Stimulated activated CD8-positive, alpha-beta memory T cell treated with anti-CD3 and anti-CD28 coated beads, Interleukin-4, amount 100 ng/mL, for 48 hours (primary cell): Measurements from ENCODE around the gene MKLN1.
"Not testable (repeated sequence)": the region's sequence is repeated elsewhere in the genome, so short reads cannot be mapped to it uniquely, and the experiment has no call there.

ENCODE experiments used
- DNase-seq: peaks from one replicate; pipeline ENCODE4 v3.0.0-alpha.2; 2020

Gene MKLN1

GRCh38 chr7:131404226-131404911, 76.7 kb downstream of the MKLN1 start:
- DNase-seq, result no peak

- no peak for DNase-seq
These were observed 81.6 kb downstream of the MKLN1 start for GRCh38 chr7:131409129-131409766.

GRCh38 chr7:131412031-131412430, 84.4 kb downstream of the MKLN1 start:
- no peak for DNase-seq

GRCh38 chr7:131413711-131414110, 86.0 kb downstream of the MKLN1 start:
- DNase-seq, result no peak

DNA sequence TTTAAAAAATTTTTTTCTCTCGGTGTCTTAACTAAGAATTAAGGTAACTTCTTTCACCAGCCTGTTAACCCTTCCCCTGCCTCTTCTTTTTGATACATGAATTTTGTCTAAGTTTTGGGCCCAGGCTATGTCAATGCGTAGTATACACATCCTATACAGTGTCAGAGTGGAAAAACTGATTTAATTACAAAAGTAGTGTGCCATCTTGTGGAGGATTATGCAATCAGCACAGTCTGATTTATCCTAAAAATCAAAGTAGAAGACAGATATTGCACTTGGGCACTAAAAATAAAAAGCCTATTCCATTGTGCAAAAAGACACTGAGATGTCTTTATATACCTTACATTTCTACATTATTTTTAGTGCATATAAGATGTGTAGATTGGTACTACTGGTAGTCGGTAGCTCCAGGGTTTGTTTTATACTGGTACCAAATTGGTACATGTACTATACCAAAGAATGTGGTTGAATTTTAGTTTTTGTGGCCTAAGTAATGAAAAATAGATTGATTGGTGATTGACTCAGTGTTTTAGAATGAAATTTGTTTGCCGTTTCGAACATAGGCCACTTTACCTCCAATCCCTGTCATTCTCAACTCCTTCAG, 96.6 kb downstream of the MKLN1 start:
- DNase-seq, result no peak

DNA sequence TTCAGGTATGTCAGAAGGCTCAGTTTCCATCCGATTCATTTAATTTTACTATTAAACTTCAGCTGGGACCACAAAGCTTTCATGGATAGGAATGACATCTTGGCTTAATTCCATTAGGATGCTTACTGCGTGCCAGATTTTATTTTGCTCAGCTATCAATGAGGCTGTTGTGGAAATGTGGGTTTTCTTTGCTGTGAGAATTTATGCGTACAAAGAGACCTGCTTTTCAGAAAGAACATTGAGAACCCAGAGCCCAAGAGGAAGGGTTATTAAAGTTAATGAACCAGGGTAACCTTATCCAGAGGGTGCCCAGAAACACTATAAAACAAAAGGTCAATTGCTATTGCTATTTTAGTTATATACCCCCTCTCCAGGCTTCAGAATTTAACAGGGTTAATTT, 98.3 kb downstream of the MKLN1 start:
- no peak for DNase-seq

GRCh38 chr7:131430826-131431225, 103.2 kb downstream of the MKLN1 start:
- DNase-seq, result not testable (repeated sequence)

- DNase-seq, result no peak
These were observed 103.6 kb downstream of the MKLN1 start for GRCh38 chr7:131431289-131431688.

DNA sequence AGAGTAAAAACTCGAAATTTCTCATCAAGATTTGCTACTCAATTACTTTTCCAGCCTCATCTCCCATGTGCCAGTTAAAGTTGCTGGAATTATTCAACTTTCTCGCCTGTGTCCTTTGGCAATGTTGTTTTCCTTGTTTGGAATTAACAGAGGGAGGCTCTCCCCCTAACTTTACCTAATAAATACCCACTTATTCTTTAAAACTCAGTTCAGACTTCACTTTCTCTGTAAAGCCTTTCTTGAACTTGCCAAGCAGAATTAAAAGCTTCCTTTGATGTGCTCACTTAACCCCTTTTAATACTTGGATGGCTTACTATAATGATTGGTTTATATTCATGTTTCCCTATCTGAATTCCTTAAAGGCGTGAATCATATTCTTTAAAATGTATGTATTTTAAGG, 104.1 kb downstream of the MKLN1 start:
- no peak for DNase-seq

DNA sequence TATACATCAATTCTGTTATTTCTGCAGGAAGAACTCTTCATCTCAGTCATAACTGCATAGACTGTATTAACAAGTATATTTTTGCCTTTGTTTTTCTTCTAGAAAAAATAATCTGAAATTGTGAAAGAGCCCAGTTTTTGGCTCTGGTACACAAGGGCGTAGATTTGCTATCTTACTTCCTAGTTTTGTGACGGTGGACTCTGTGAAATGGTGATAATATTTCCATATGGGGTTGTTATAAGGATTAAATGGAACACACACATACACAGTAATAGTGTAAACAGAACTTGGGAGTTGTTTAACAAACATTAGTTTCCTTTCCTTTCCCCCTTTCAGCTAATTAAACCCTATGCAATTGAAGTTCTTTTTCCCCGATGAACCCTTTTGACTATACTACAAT, 108.7 kb downstream of the MKLN1 start:
- no peak for DNase-seq

DNA sequence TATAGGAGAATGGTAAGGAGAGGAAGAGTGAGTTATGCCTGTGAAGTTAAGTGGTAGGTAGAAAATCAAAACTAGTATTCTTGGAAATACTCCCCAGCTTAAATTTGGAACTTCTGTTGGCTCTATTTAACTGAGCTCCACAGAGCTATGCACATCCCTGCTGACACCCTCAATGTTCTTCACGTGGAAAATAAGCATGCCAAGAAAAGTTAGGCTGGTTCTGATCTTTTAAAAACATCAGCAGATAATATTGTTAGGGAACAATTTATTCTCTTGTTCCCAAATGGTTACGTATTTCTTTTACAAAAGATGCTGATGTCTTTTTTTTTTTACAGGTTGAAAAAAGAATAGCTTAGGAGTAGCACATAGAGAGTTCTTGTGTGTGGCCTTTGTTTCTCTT, 111.3 kb downstream of the MKLN1 start:
- DNase-seq, result no peak

DNA sequence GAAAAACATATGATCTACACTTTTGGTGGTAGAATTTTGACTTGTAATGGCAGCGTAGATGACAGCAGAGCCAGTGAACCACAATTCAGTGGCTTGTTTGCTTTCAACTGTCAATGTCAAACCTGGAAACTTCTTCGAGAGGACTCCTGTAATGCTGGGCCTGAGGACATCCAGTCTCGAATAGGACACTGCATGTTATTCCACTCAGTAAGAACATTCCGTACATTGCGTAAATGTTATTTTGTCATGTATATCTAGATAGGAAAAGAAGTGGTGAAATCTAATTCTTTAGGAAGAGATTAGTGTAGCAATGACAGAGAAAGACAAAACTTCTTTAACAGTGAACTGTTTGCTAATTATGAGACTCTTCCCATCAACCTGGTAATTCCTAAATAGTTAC, 115.8 kb downstream of the MKLN1 start:
- no peak for DNase-seq

DNA sequence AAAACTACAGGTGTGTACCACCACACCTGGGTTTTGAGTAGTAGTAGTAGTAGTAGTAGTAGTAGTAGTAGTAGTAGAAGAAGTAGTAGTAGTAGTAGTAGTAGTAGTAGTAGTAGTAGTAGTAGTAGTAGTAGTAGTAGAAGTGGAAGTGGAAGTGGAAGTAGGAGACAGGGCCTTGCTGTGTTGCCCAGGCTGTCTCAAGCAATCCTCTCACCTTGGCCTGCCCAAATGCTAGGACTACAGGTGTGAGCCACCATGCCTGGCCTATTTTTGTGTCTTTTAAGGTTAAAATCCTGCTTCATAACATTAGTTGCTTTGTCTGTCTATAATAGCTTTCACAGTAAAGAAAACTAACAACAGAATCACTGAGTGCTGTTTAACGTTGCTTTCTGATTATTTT, 117.0 kb downstream of the MKLN1 start:
- no peak for DNase-seq

DNA sequence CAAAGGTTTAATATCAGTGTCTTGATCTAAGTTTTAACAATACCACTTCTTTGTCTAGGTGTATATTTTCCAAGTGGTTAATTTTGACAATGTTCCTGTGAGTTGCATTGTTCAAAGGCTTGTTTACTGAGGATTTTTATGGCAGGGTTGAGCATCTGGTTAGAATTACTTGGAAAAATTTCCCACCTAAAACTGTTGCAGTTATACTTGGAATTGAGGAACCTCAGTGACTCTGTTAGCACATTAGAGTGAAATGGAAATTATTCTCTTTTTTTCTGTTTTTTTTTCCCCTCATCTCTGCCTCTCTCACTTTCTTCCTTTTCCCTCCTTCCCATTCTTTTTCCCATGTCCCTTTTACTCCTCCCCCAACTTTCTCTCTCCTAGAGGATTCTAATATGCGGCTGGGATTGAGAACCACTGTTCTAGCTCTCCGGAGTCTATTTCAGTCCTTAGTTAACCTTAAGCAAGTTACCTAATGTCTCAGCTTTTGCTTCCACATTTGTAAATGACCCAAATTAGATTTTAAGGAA, 121.8 kb downstream of the MKLN1 start:
- DNase-seq, result no peak

DNA sequence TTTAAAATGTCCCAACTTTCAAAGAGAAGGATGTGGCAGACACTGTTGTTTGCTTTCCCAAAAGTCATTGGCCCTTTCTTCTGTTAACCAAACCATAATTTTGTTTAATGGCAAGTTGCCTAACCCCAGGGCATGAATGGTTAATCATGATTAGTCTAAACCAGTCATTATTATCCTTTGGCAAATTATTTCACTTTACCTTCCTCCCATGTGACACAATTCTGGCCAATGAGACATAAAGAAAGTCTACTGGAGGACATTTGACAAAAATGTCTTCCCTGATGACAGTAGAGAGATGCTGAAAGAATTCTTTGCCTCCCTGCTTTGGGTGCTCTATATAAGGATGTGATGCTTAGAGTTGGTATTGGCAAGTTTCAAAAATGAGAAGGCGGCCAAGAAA, 126.8 kb downstream of the MKLN1 start:
- no peak for DNase-seq

DNA sequence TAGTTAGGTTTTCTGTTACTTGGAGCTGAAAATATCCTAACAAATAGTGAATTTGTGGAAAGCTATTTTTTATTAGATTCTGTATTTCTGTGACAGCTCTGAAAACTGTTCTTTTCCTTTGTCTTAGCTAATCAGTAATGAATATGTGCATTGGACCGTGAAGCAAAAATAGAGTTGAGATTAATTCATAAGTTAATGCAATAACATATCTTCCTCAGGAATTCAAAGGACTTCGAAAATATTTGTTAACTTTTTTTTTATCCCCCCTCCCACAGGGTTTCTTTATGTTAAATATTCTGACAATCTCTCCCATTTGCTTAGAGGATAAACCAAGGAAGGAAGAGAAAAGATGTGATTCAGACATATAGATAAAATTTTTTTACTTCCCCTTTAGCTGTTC, 127.3 kb downstream of the MKLN1 start:
- DNase-seq, result no peak

DNA sequence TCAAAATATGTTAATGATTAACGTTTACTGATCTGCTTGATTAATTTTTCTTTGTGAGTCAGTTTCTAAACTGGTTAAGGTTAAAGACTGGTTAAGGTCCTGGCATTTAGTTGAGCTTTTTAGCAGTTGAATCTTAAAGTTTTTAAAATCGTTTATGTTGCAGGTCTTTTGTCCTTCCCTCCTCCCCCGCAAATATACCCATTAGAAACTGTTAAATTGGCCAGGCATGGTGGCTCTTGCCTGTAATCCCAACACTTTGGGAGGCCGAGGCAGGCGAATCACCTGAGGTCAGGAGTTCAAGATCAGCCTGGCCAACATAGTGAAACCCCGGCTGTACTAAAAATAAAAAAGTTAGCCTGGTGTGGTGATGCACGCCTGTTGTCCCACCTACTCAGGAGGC, 127.9 kb downstream of the MKLN1 start:
- no peak for DNase-seq

- DNase-seq, result no peak
These were observed 128.7 kb downstream of the MKLN1 start for GRCh38 chr7:131456338-131456737.

DNA sequence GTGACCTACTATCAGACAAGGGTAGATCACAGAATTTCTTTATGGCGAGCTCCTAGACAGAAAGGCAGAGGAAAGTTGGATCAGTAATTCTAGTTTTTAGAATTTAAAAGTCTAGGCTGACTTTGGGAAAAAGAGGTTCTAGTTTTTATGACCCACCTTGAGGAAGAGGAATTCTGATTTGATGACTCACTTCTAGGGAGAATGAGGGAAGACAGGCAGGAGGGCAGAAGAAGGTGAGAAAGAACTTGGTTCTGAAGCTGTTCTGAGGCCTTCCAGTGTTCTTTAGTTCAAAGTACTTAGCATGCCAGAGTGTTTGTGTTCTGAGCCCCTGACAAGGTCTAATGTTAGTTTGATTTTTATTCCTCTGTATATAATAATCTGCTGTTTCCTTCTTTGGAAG, 131.6 kb downstream of the MKLN1 start:
- DNase-seq, result no peak

DNA sequence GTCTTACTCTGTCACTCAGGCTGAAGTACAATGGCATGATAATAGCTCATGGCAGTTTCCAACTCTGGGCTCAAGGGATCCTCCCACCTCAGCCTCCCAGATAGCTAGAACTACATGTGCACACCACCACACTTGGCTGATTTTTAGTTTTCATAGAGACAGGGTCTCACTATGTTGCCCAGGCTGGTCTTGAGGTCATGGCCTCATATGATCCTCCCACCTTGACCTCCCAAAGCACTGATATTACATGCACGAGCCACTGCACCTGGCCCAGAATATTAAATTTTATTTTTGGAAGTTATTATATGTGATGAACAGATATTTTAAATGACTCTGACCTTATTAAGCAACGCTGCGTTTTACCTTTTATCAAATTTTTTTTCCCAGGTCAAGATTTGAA, 134.4 kb downstream of the MKLN1 start:
- DNase-seq, result no peak

DNA sequence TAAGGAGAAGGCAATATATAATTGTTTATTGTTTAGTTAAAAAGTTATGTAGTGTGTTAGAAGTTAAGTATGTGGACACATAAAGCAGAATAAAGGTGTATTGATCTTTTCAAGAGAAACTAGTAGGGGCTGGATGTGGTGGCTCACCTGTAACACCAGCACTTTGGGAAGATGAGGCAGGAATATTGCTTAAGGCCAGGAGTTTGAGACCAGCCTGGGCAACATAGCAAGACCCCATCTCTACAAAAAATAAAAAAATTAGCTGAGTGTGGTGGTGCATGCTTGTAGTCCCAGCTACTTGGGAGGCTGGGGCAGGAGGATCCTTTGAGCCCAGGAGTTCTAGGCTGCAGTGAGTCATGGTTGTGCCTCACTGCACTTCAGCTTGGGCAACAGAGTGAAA, 135.0 kb downstream of the MKLN1 start:
- DNase-seq, result not testable (repeated sequence)

- no peak for DNase-seq
These were observed 139.2 kb downstream of the MKLN1 start for GRCh38 chr7:131466735-131467365.

GRCh38 chr7:131467788-131468187, 140.1 kb downstream of the MKLN1 start:
- no peak for DNase-seq
